Natural killer cell (primary cell): ENCODE data around the gene ZYG11B. TPM values are rescaled to one million over a fixed set of nuclear protein-coding genes. Genes with fewer than 3 reads are reported as not detected.
"Not testable (repeated sequence)": the region's sequence is repeated elsewhere in the genome, so short reads cannot be mapped to it uniquely, and the experiment has no call there.

Source experiments
- ATAC-seq, 3 donors: fragments of 150-1000 bp in 2 of 3; fragments of 200-7000 bp in 1 of 3; cut with Tn5 transposase; 1 replicate in 1 of 3; 2 replicates in 2 of 3; pipeline ENCODE4 v1.10.0; 2021; ENCODE audit warnings: mild to moderate bottlenecking in 2 of 3, moderate library complexity in 2 of 3
- DNase-seq, 2 donors: peaks; one replicate each; pipeline versions ENCODE4 v3.0.0 to v3.0.0-alpha.2; 2013 to 2021; ENCODE audit warnings: mixed read lengths in 1 of 2
- H3K27ac ChIP-seq: one replicate; pipeline ENCODE4 v1.5.1; 2013; ENCODE audit warnings: mild to moderate bottlenecking, low read length
- H3K27me3 ChIP-seq: one replicate; pipeline ENCODE4 v1.6.1; 2013; ENCODE audit warnings: low read length; ENCODE audit not compliant: control insufficient read depth, insufficient read depth
- H3K36me3 ChIP-seq: one replicate; pipeline ENCODE4 v1.6.1; 2013; ENCODE audit warnings: low read length; ENCODE audit not compliant: control insufficient read depth, insufficient read depth
- H3K4me1 ChIP-seq: one replicate; pipeline ENCODE4 v1.6.1; 2013; ENCODE audit warnings: low read length; ENCODE audit not compliant: control insufficient read depth, insufficient read depth
- H3K4me3 ChIP-seq: one replicate; pipeline ENCODE4 v1.5.1; 2013; ENCODE audit warnings: low read length
- H3K9me3 ChIP-seq: one replicate; pipeline ENCODE4 v1.6.1; 2013; ENCODE audit warnings: low read length; ENCODE audit not compliant: control insufficient read depth, insufficient read depth
- H3K27ac Mint-ChIP-seq, 2 donors: one replicate each; pipeline ENCODE4 v1.8.0; 2022; ENCODE audit warnings: mild to moderate bottlenecking in 2 of 2, mixed read lengths in 2 of 2, moderate library complexity in 1 of 2
- H3K27me3 Mint-ChIP-seq, 2 donors: one replicate each; pipeline ENCODE4 v1.8.0; 2022; ENCODE audit warnings: low read depth in 2 of 2, mixed read lengths in 2 of 2
- H3K36me3 Mint-ChIP-seq: one replicate; pipeline ENCODE4 v1.8.0; 2022; ENCODE audit warnings: mixed read lengths
- H3K4me1 Mint-ChIP-seq, 2 donors: one replicate each; pipeline ENCODE4 v1.8.0; 2022; ENCODE audit warnings: mixed read lengths in 2 of 2
- H3K4me3 Mint-ChIP-seq: one replicate; pipeline ENCODE4 v1.8.0; 2022; ENCODE audit warnings: mild to moderate bottlenecking, moderate library complexity, mixed read lengths
- H3K9me3 Mint-ChIP-seq, 2 donors: one replicate each; pipeline ENCODE4 v1.8.0; 2022; ENCODE audit warnings: mixed read lengths in 2 of 2
- WGBS: methylation state at CpG from one replicate; pipeline ENCODE4 v1.1.7; 2013; ENCODE audit warnings: missing lambda C conversion rate; ENCODE audit not compliant: insufficient coverage; 5-methylcytosine and 5-hydroxymethylcytosine counted together
- intact Hi-C: fragments of 100-400 bp; cut with micrococcal nuclease; formaldehyde crosslinking; loops from one replicate; pipeline ENCODE4 v1.14.2; 2022
- total RNA-seq, 4 donors: library from RNA; stranded (reverse); fragments of 120-200 nt in 1 of 4; gene quantifications; one replicate each; pipeline versions ENCODE4 v1.2.3 to v1.2.4, GENCODE V29; 2013 to 2022
- TF ChIP-seq, protein P1 (sequence below): fragments of 200-600 bp; IDR thresholded peaks from one replicate; pipeline ENCODE4 v1.8.0; 2022; ENCODE audit warnings: antibody characterized with exemption

The ZYG11B gene
- total RNA-seq, 3 donors from 2014 or later (not counting 1 experiment from before 2014, with no cell fraction given), result 7.4 to 11.8 (median 10.7) TPM

DNA sequence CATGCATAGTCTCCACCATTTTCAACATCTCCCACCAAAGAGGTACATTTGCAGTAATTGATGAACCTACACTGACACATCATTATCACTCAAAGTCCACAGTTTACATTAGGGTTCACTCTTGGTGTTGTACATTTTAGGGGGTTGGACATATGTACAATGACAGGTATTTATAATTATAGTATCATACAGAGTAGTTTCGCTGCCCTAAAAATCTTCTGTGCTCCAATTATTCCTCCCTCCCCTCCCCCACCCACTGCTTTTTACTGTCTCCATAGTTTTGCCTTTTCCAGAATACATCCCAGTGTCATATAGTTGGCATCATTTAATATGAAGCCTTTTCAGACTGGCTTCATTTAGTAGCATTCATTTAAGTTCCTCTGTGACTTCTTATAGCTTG is 41.7 kb upstream of the ZYG11B start:
- Mint-ChIP-seq H3K27me3 (no peaks in the 10 kb centered on the region), H3K4me1 (peaks cover 7 to 14% of the 10 kb centered on the region in 2 donors), H3K4me3 (no peak overlapping the region), H3K9me3 (no peaks in the 10 kb centered on the region), H3K36me3 (no peaks in the 10 kb centered on the region), H3K27ac (no peak overlapping the region)
- TF ChIP-seq, protein P1, sequence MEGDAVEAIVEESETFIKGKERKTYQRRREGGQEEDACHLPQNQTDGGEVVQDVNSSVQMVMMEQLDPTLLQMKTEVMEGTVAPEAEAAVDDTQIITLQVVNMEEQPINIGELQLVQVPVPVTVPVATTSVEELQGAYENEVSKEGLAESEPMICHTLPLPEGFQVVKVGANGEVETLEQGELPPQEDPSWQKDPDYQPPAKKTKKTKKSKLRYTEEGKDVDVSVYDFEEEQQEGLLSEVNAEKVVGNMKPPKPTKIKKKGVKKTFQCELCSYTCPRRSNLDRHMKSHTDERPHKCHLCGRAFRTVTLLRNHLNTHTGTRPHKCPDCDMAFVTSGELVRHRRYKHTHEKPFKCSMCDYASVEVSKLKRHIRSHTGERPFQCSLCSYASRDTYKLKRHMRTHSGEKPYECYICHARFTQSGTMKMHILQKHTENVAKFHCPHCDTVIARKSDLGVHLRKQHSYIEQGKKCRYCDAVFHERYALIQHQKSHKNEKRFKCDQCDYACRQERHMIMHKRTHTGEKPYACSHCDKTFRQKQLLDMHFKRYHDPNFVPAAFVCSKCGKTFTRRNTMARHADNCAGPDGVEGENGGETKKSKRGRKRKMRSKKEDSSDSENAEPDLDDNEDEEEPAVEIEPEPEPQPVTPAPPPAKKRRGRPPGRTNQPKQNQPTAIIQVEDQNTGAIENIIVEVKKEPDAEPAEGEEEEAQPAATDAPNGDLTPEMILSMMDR, result no peak
- WGBS, result 100% methylated on average over 1 of the region's 1 CpG
- H3K27me3 ChIP-seq, result no peaks in the 10 kb centered on the region
- H3K4me3 ChIP-seq, result no peak overlapping the region
- H3K4me1 ChIP-seq, result peaks cover 11% of the 10 kb centered on the region
- intact Hi-C loops, result loop anchor here (10.0 kb wide), 2 partner anchors 50 to 200 kb away; partner anchors contain the start of gene SHISAL2A
- H3K9me3 ChIP-seq, result no peaks in the 10 kb centered on the region
- ATAC-seq, result no peak
- no peak for DNase-seq
- H3K36me3 ChIP-seq, result peaks cover 7% of the 10 kb centered on the region
- H3K27ac ChIP-seq, result no peak overlapping the region

DNA sequence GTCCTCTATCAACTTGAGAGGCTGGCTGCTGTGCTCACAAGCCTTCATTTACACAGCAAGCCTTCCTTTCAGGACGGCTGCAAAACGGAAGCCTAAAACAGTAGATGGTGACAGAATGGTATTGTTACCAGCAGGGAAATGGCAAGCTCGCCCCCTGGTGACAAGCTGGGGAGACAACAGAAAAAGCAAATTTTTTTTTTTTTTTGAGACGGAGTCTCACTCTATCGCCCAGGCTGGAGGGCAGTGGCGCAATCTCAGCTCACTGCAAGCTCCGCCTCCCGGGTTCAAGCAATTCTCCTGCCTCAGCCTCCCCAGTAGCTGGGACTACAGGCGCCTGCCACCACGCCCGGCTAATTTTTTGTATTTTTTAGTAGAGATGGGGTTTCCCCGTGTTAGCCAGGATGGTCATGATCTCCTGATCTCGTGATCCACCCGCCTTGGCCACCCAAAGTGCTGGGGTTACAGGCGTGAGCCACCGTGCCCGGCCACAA is 39.9 kb upstream of the ZYG11B start:
- ATAC-seq (peak; percentile 89 to 96 (median 94)), DNase-seq (peak; percentile 70 to 91)
- H3K36me3 ChIP-seq, H3K27me3 Mint-ChIP-seq, H3K4me3 Mint-ChIP-seq, H3K27me3 ChIP-seq, H3K9me3 Mint-ChIP-seq, H3K36me3 Mint-ChIP-seq, H3K27ac ChIP-seq, H3K9me3 ChIP-seq, H3K4me3 ChIP-seq: not testable (repeated sequence)
- Mint-ChIP-seq H3K4me1 (peaks cover 7 to 14% of the 10 kb centered on the region in 2 donors), H3K27ac (peak overlapping the region; percentile 39)
- WGBS, result 37% methylated on average over 15 of the region's 17 CpGs
- intact Hi-C loops, result loop anchor here (1.0 to 10.0 kb wide), 6 partner anchors 52 to 559 kb away; partner anchors contain the start of genes ORC1, PRPF38A, SHISAL2A and ZFYVE9
- TF ChIP-seq, protein P1, result peak; percentile 86
- peaks cover 11% of the 10 kb centered on the region for H3K4me1 ChIP-seq

DNA sequence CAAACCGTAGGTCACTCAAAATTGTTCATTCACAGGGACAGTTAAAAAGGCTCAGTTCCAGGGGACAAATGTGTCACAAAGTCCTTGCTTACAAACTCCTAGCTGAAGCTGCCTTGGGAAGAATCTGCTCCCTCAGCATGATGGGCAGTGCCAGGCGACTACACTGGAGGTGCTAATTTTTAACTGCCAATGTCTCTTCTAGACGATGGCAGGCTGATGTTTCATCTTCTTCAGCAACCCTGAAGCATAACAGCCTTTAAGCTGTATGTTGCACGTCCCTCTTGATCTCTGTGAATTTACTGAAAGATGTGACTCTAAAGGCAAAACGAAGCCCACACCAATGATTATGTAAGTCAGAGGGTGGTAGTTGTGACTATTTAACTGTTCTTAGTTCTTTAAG is 39.4 kb upstream of the ZYG11B start:
- Histone ChIP-seq H3K27ac (no peak overlapping the region), H3K36me3 (peaks cover 9% of the 10 kb centered on the region), H3K27me3 (no peaks in the 10 kb centered on the region), H3K9me3 (no peaks in the 10 kb centered on the region), H3K4me1 (peaks cover 11% of the 10 kb centered on the region), H3K4me3 (no peak overlapping the region)
- Mint-ChIP-seq H3K4me1 (peaks cover 7 to 14% of the 10 kb centered on the region in 2 donors), H3K36me3 (peaks cover 1% of the 10 kb centered on the region), H3K27me3 (no peaks in the 10 kb centered on the region), H3K27ac (peak overlapping the region in 1 of 2 donors; percentile 10), H3K4me3 (no peak overlapping the region), H3K9me3 (no peaks in the 10 kb centered on the region)
- no peak for ATAC-seq
- intact Hi-C loops, result loop anchor here (1.0 to 10.0 kb wide), 6 partner anchors 52 to 560 kb away; partner anchors contain the start of genes ORC1, PRPF38A, SHISAL2A and ZFYVE9
- TF ChIP-seq, protein P1, result no peak
- WGBS, result 89% methylated on average over 5 of the region's 5 CpGs
- DNase-seq, result no peak

DNA sequence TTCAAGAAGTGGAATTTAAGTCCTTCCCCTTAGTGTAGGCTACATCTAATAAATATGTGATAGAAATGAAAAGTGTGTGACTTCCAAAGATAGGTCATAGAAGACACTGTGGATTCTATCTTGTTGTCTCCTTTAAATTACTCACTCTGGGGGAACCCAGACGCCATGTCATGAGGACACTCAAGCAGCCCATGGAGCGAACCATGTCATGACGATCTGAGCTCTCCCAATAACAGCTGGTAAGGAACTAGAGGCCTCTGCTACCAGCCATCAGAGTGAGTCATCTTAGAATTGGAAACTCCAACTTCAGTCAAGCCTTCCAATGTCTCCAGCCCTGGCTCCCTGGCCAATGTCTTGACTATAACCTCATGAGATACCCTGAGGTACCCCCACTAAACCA is 34.4 kb upstream of the ZYG11B start:
- Mint-ChIP-seq H3K4me3 (no peak overlapping the region), H3K9me3 (no peaks in the 10 kb centered on the region), H3K4me1 (peaks cover 0 to 6% of the 10 kb centered on the region in 2 donors), H3K27me3 (no peaks in the 10 kb centered on the region), H3K36me3 (peaks cover 7% of the 10 kb centered on the region), H3K27ac (no peak overlapping the region)
- no peak for DNase-seq
- Histone ChIP-seq H3K4me3 (no peak overlapping the region), H3K27ac (no peak overlapping the region), H3K9me3 (no peaks in the 10 kb centered on the region), H3K27me3 (no peaks in the 10 kb centered on the region), H3K36me3 (peaks cover 9% of the 10 kb centered on the region), H3K4me1 (no peaks in the 10 kb centered on the region)
- ATAC-seq, result no peak
- intact Hi-C loops, result no loop called here
- TF ChIP-seq, protein P1, result no peak
- 98% methylated on average over 3 of the region's 3 CpGs for WGBS
